ENCODE results near the gene CAMTA1.

Gene CAMTA1

DNA sequence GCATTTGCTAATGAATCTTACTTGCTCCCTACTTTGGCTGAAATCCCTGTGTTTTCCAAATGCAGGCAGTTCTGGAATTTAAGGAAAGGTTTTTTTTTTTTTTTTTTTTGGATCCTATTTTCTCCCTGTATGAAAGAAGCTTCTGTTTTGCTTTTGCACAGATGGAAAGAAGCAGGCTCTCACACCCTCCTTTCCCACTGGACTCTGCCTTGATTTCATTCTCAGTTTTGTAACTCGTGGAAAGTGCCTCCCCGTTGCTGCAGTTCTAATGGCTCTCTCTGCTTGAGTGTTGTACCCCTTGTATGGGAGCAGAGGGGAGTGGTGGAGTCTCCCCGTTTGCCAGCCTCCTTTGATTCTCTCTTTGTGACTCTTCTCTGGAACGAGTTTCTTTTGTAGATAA lies 291.9 kb downstream of the CAMTA1 start:
- TF ChIP-seq, protein P1, sequence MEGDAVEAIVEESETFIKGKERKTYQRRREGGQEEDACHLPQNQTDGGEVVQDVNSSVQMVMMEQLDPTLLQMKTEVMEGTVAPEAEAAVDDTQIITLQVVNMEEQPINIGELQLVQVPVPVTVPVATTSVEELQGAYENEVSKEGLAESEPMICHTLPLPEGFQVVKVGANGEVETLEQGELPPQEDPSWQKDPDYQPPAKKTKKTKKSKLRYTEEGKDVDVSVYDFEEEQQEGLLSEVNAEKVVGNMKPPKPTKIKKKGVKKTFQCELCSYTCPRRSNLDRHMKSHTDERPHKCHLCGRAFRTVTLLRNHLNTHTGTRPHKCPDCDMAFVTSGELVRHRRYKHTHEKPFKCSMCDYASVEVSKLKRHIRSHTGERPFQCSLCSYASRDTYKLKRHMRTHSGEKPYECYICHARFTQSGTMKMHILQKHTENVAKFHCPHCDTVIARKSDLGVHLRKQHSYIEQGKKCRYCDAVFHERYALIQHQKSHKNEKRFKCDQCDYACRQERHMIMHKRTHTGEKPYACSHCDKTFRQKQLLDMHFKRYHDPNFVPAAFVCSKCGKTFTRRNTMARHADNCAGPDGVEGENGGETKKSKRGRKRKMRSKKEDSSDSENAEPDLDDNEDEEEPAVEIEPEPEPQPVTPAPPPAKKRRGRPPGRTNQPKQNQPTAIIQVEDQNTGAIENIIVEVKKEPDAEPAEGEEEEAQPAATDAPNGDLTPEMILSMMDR (IDR thresholded peaks at IDR 0.05; ENCODE audit: borderline replicate concordance, insufficient read depth, low read depth, low read length), result no peak
- H3K4me3 ChIP-seq (ENCODE audit: low read depth, low read length), result no peak overlapping the region

DNA sequence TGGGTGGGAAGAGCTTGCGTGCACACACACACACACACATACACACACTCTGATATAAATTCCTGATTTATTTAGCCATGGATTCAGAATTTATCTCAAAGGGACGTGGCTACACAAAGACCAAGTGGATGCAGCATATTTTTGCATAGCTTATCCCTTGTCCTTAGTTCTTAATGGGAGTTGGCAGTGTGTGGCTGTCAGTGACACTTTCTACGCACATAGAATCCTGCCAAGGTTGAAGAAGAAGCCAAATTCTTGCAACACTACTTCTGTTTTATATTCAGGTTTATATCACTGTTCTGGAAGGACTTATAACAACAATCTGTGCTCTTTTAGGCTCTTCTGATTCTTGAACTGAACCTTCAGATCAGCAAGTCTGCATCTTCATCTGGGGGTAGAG lies 292.7 kb downstream of the CAMTA1 start:
- H3K4me3 ChIP-seq (ENCODE audit: low read depth, low read length), result no peak overlapping the region
- TF ChIP-seq, protein P1 (IDR thresholded peaks at IDR 0.05; ENCODE audit: borderline replicate concordance, insufficient read depth, low read depth, low read length), result no peak

DNA sequence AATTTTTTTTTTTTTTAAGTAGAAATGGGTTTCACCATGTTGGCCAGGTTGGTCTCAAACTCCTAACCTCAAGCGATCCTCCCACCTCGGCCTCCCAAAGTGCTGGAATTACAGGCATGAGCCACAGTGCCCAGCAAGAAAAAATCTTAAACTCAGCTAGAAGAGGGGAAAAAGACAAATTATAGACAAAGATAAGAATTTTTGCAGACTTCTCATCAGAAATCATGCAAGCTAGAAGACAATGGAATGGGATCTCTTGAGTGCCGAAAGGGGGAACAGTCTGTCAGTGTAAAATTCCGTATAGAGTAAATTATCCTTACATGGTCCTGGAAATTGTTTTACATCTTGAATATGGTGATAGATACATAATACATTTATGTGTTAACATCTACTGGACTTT lies 294.4 kb downstream of the CAMTA1 start:
- H3K4me3 ChIP-seq (ENCODE audit: low read depth, low read length), result no peak overlapping the region

DNA sequence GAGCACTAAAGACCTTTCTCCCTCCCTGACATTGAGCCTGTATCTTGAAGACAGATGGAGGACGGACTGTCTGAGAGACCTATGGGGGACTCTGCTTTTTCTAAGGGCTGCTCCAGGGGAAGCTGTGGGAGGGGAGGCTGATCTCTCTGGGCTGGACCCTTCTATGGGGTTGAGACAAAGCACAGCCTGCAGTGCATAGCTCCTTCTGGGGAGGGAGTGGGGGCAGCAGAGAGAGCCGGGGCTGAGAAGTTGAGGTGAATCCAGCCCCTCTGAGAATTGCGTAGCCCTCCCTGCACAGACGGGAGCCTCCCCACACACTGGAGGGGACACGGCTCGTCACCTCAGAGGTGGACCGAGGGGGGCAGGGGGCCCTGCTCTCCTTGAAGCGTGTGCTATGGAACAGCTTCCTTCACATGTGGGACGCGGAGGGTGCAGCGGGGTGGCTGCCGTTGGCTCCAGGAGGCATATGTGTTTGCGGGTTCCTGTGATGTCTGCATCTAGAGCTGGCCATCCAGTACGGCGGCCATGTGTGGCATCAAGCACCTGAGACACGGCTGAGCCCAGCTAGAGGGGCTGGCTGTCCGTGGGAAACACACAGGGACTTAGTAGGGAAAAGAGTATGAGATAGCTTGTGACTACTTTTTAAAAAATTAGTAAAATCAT lies 299.1 kb downstream of the CAMTA1 start:
- TF ChIP-seq, protein P1 (IDR thresholded peaks at IDR 0.05; ENCODE audit: borderline replicate concordance, insufficient read depth, low read depth, low read length), result no peak
- H3K4me3 ChIP-seq (ENCODE audit: low read depth, low read length), result no peak overlapping the region

More for the DNA sequence above, 294.4 kb downstream of the CAMTA1 start:
- TF ChIP-seq, protein P1 (IDR thresholded peaks at IDR 0.05; ENCODE audit: borderline replicate concordance, insufficient read depth, low read depth, low read length), result no peak

DNA sequence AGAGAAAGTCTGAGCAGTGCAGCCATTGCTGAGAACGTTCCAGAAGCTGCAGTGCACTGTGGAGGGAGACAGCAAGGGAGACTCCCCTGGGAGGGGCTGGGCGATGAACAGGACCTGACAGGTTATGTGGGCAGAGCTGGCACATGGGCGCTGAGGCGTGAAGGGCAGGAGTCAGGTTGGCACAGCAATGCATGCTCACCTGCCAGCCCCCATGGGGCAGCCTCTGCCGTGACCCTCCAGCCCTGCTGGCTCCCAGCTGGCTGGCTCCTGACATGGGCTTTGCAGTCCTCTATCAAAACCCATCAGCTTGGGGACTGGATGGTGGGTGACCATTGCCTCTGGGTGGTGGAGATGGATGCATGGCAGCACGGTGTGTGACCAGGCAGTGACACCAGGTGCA lies 300.3 kb downstream of the CAMTA1 start:
- H3K4me3 ChIP-seq (ENCODE audit: low read depth, low read length), result no peak overlapping the region
- TF ChIP-seq, protein P1 (IDR thresholded peaks at IDR 0.05; ENCODE audit: borderline replicate concordance, insufficient read depth, low read depth, low read length), result no peak

DNA sequence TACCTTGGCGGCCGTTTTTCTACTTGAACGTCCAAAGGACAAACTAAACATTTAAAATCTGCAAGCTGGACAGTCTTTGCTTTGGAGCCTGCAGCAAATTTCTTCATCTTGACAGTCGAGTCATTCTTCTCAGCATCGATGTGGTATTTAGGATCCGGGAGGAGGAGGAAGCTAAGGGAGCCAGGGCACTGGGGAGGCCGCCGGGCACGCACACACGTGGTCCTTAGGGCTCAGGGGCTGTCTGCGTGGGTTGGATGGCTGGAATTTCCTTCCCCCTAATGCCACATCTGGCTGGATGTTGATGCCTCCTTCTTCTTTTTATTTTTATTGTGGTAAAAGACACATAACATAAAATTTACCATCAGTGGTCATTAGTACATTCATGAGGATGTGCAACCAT lies 300.9 kb downstream of the CAMTA1 start:
- TF ChIP-seq, protein P1 (IDR thresholded peaks at IDR 0.05; ENCODE audit: borderline replicate concordance, insufficient read depth, low read depth, low read length), result no peak
- no peak overlapping the region for H3K4me3 ChIP-seq (ENCODE audit: low read depth, low read length)

DNA sequence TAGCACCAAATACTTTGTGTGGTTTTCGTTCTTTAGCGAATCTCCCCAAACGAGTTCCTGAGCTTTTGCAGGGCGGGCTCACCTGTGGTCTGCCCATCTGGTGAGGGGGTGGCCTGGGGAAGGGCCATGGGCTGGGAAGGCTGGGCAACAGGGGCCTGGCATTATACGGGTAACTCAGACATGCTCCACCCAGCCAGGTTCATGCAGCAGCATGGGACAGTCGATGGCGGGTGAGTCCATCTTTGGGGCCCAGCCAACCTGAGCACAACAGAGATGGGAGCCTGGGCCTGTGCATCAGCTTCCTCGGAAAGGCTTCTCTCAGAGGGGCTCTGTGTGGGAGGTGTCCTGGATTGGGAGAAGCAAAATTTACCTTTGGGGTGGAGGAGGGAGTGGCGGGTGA lies 302.6 kb downstream of the CAMTA1 start:
- H3K4me3 ChIP-seq (ENCODE audit: low read depth, low read length), result no peak overlapping the region

More for the DNA sequence above, 302.6 kb downstream of the CAMTA1 start:
- TF ChIP-seq, protein P1 (IDR thresholded peaks at IDR 0.05; ENCODE audit: borderline replicate concordance, insufficient read depth, low read depth, low read length), result no peak
